Stimulated activated CD8-positive, alpha-beta memory T cell treated with anti-CD3 and anti-CD28 coated beads, Interleukin-7, amount 100 ng/mL, for 4 hours (primary cell): ENCODE results near the gene NOL6.
A peak's percentile ranks its signal among the peaks of the same experiment; 100 is the strongest.
"Not testable (repeated sequence)": the region's sequence is repeated elsewhere in the genome, so short reads cannot be mapped to it uniquely, and the experiment has no call there.

Experiments used
- DNase-seq, 2 donors: peaks; one replicate each; pipeline ENCODE4 v3.0.0-alpha.2; 2020; ENCODE audit warnings: low read depth in 2 of 2

NOL6 gene

DNA sequence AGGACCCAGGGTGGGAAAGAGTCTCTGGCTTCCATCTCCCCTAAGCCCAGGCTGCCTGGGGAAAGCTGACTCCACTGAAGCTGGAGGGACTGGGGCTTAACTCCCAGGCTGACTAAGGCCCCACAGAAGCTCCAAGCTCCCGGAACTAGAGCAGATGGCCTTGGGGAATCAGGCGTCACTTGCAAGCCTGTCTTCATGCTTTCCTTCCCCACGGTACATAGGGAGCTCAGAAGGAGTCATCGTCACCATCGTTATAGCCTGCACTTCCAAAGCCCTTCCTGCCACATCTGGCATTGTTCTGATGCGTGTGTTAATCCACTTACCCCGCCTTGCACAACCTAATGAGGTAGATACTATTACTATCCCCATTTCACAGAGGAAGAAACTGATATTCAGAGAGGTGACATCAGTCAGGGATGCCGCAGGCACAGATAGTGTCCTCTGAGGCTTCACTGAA, 37.9 kb downstream of the NOL6 start:
- no peak for DNase-seq

DNA sequence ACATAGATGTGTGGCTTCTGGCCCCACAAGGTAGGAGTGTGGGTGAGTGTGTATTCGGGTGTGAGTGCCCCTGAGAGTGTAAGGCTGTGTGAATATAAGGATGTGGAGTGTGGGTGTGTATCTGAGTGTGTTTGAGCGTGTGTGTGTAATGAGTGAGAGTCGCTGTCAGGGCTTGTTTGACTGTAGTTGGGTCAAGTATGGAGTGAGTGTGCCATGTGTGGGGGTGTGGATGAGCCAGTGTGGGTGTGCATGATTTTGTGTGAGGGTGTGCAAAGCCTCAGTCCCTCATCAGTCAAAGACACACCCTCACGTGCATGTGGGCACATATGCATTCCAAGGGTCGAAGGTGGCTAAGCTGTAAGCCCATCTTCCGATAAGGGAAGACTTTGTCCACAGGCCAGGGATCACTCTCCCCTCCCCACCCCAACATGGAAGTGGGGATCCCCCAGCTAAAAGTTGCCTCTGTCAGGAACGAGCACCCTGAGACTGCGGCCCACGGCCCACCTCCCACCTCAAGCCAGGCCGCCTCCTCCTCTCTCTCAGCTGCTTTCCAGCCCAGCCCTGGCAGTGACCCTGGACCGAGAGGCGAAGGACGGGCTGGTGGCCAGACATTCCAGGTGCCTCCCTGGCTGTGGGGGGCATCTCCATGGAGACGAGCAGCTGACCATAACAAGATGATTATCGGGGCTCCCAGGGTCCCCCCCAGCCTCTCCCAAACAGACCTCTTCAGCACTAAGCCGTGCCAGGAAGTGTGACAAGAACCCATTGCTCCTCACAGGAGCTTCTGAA, 39.2 kb downstream of the NOL6 start:
- DNase-seq = no peak

DNA sequence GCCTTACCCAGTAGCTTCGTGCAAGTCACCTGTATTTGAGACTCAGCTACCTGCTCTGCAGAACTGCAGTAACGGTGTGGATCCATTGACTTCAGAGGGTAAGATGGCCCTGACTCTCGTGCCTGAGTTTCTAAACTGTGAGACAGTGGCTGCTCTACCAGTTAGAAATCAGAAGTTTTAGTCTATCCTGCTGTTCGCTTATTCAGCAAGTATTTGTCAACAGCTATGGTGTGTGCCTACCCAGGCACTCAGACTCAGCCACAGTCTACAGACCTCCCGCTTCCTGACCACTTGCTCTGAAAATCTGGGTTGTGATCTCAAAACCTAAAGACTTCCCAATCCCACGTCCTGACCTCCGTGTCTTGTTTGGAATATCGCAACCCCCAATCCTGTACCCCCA, 39.9 kb downstream of the NOL6 start:
- DNase-seq = no peak

DNA sequence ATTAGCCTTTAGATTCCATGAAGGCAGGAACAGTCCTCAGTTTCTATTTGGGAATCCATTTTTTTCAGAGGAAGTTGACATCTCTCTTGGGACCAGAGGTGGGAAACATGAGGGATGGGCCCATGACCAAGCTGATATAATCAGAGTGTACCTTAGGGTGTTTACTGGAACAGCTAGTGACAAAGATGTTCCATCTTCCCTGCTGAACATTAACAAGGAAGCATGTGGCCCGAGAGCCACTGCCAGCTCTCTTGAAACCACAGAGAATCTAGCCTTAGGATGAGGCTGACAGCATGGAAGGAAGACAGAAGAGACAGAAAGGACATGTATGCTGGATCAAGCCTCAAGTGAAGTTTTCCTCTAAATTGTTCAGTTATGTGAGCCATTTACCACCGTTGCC, 42.3 kb downstream of the NOL6 start:
- no peak for DNase-seq

DNA sequence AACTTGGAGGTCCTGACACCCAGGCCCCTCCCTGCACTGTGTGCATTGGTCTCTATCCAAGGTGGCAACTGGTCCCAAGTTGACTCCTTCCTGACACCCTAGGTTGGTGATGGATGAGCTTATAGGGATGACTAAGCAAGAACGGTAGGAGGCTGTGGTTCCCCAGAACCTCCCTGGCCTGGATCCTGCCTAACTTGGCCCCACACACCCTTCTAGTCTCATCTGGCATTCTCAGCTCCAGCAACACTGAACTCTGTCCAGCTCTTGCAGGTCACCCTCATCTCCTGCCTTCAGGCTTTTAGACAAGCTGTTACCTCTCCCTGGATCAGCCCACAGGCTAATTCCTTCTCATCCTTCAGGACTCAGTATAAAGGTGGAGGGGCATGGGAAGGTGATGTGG, 42.8 kb downstream of the NOL6 start:
- DNase-seq = no peak

DNA sequence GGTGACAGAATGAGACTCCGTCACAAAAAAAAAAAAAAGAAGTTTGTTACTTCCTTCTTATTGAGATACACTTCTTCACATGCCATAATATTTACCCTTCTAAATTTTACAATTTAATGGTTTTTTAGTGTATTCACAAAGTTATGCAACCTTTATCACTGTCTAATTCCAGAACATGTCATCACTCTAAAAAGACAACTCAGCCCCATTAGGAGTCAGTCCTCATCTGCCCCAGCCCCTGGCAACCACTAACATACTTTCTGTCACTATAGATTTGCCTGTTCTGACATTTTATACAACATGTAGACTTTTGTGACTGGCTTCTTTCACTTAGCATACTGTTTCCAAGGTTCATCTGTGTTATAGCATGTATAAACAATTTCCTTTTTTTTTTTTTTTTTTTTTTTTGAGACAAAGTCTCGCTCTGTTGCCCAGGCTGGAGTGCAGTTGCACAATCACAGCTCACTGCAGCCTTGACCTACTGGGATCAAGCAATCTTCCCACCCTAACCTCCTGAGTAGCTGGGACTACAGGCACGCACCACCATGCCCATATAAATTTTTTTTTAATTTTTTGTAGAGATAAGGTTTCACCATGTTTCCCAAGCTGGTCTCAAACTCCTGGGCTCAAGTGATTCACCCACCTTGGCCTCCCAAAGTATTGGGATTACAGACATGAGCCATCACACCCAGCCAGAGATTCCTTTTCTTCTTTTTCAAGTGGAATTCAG, 44.3 kb downstream of the NOL6 start:
- DNase-seq = no peak

DNA sequence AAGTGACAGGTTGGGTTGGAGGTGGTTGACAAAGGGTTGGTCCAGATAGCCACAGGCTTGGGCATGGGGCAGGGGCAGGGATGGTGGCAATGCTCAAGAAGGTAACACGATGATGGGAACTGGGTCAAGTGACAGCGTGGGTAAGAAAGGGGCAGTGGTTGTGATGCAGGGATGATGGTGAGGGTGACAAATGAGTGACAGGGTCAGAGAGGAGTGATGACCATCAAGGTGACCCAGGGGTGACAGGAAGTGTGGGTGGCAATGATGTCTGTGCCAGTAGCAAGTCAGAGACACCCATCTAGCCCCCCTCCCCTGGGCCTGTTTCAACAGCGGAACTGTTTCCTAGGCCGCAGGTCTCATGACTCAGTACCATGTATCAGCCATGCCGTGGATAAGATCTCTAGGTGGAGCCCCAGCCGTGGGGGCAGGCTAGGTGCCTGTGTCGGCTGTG, 46.9 kb downstream of the NOL6 start:
- DNase-seq = peak in 1 of 2 donors; percentile 14

DNA sequence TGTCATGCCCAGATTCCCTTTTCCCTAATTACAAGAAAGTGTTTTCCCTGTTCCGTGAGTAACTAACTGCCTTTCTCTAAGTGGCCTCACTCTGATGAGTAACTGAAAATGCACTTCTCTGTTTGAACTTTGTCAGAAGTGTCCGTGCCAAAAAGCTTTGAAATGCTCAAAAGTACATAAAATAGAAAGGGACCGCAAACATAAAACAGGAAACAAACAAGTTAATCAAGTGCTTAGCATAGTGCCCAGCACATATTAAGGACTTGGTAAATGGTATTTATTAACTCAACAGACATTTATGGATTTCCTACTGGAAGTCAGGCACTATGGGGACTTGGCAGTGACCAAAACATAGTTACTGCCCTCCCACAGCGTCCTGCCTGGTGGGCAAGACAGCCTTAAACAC, 48.6 kb downstream of the NOL6 start:
- no peak for DNase-seq

DNA sequence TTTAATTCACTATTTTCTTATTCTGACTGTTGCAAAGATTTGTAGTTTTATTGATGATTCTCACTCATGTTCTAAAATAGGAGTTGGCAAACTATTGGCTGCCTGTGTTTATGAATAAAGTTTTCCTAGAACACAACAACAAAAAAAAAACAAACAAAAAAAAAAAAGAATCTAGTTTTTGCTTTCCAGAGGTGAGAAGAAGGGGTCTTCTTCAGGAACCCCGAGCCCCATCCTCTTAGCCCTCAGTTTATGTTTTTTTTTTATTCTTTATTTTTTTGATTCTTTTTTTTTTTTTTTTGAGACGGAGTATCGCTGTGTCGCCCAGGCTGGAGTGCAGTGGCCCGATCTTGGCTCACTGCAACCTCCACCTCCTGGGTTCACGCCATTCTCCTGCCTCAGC, 49.2 kb downstream of the NOL6 start:
- DNase-seq = not testable (repeated sequence)

DNA sequence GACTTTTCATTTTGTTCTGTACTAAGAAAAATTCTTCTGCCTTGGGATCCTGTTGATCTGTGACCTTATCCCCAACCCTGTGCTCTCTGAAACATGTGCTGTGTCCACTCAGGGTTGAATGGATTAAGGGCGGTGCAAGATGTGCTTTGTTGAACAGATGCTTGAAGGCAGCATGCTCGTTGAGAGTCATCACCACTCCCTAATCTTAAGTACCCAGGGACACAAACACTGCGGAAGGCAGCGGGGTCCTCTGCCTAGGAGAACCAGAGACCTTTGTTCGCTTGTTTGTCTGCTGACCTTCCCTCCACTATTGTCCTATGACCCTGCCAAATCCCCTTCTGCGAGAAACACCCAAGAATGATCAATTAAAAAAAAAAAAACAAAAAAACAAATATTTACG, 49.7 kb downstream of the NOL6 start:
- DNase-seq = not testable (repeated sequence)

DNA sequence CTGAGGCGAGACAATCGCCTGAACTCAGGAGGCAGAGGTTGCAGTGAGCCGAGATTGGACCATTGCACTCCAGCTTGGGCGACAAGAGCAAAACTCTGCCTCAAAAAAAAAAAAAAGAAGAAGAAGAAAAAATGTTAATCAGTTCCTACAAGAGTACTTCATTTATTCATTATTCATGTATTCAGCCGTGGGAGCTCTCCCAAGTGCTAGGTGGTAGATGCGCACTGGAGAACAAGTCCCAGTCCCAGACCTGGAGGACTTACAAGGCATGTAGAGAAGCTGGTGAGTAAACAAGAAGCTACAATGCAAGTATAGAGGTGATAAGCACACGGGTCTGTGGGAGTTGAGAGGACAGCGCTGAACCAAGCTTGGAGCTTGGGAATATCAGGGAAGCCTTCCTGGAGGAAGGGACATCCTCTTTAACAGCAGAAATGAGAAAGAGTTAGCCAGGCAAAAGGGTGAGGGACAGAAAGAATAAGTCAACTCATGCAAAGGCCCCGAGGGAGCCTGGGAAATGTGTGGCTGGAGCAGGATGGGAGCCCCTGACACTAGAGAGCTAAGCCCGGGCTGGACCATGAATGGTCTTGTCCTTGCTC, 53.9 kb downstream of the NOL6 start:
- no peak for DNase-seq

DNA sequence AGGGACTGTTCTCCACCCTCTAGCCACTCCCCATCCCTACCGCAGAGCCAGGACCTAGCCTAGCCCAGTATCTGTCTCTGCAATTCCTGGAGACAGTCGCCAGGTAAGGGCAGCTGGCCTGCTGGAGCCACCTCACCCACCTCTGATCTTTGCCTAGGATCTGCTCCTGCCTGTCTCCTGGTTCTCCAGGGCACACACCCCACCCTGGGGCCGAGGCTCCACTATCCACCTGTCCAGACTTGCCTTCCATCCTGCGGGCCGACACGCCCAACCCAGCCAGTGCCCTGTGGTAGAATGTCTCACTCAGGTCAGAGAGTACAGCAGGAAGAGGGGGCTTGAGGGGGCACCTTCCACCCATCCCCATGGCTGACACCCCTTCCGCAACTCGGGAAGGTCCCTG, 55.6 kb downstream of the NOL6 start:
- DNase-seq = no peak

DNA sequence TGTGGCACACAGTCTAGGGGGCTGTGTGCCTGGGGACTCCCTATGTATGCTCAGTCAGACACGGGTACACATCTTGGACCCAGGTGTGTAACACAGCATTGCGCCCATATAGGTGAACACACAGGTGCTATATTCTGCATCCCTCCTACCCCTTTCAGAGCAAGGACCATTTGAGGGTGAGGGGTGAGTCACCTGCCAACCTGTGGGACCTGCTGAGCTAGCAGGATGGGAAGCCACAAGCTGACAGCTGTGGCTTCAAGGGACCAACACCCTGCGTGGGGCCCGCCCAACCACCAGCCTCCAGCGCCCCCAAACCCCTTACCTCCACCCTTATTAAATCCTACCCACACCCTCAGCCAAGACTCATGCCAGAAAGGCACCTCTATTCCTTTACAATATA, 56.7 kb downstream of the NOL6 start:
- DNase-seq = peak; percentile 12 to 25

DNA sequence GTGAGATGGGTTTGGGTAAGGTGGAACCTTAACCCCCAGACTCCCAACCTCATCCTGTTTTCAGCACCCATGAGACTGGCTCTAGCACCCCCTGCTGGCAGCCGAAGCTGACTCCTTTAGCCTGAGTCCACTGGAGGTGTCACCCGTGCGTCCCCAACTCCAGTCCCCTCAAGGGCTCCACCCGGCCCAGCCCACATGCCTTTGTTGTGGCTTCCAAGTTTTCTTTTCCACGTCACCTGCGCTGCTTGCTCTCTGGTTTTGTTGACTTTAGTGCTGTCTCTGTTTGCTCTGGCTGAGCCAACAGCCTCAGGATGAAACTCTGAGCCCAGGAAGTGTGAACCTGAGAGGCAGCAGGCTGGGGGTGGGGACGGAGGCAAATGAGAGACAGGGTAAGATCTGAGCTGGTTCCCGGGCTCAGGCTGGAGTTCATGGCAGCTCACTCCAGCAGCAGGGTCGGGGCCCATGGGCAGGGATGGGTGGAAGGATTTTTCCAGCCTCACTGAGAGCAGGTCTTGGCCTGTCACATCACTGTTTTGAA, 58.2 kb downstream of the NOL6 start:
- DNase-seq = peak; percentile 55 to 66

DNA sequence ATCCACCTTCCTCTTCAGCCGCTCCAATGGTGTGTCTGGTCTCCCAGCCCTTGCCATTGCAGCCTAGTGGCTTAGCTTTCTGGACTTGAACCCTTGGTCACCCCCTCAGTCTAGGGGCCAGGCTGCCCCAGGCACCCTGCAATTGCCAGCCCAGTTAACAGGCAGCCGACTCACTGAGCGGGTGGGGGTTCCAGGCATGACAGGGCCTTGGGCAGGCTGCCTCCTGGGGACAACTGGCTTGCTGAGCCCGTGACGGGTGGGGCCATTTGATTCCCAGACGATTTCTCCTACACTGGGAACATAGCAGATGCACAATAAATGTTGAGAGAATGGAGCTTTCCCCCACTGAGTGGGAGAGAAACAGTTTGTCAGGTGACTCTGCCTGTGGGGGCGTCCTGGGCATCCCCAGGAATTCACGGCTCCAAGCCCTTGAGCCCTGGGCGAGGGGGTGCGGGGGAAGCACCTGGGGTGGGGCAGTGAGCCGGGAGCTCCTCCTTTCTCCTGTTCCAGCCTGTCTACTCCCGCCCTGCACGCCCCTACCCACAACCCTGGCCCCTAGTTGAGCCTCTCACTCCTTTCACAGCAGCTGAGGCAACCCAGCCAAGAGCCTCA, 58.7 kb downstream of the NOL6 start:
- DNase-seq = no peak

DNA sequence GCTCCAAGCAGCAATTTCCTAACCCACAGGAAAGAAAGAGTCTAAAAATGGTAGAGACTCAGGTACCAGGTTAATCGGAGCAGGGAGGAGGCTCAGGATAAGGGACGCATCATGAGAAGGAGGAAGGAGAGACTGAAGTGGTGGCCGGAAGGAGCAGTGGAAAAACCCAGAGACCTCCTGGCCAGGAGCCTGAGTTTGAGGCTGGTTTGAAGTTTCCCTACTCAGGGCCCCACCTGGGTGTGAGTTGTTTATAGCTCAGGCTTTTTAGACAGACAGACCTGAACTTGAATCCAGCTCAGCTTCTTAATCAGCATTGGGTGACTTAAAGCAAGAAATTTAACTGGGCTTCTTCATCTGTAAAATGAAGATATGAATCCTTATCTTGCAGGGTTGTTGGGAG, 59.5 kb downstream of the NOL6 start:
- DNase-seq = no peak
